OCI-LY1 (cell line): ENCODE data around the gene MTCL3.

Experiments
- H2AFZ ChIP-seq: fragments of 200-600 bp; sonication (generic), shearing (Covaris generic); 2 replicates; pipeline ENCODE4 v1.6.0; 2014; ENCODE audit warnings: antibody characterized with exemption, mild to moderate bottlenecking, low read length
- H3F3A ChIP-seq: fragments of 200-600 bp; sonication (generic), shearing (Covaris generic); 2 replicates; pipeline ENCODE4 v1.6.0; 2014; ENCODE audit warnings: mild to moderate bottlenecking, antibody characterized with exemption, low read length, moderate library complexity; ENCODE audit not compliant: insufficient read depth
- H3K27ac ChIP-seq: fragments of 200-600 bp; sonication (generic); 2 replicates; pipeline ENCODE4 v1.5.1; 2014; ENCODE audit warnings: low read length, mixed run types, mild to moderate bottlenecking, low read depth; ENCODE audit not compliant: poor library complexity, severe bottlenecking
- H3K27me3 ChIP-seq: fragments of 200-600 bp; sonication (generic); 2 replicates; pipeline ENCODE4 v1.6.0; 2014; ENCODE audit warnings: antibody characterized with exemption, mild to moderate bottlenecking, low read length, moderate library complexity; ENCODE audit not compliant: insufficient read depth
- H3K36me3 ChIP-seq: fragments of 200-600 bp; sonication (generic); 2 replicates; pipeline ENCODE4 v1.6.1; 2014; ENCODE audit warnings: mild to moderate bottlenecking, antibody characterized with exemption, low read length, moderate library complexity, mixed read lengths; ENCODE audit not compliant: insufficient read depth
- H3K4me1 ChIP-seq: fragments of 200-600 bp; sonication (generic); 2 replicates; pipeline ENCODE4 v1.5.1; 2014; ENCODE audit warnings: mild to moderate bottlenecking, low read length, moderate library complexity; ENCODE audit not compliant: insufficient read depth, severe bottlenecking
- H3K4me2 ChIP-seq: fragments of 200-600 bp; sonication (generic), shearing (Covaris generic); 2 replicates; pipeline ENCODE4 v1.6.1; 2014; ENCODE audit warnings: low read length
- H3K4me3 ChIP-seq: fragments of 200-600 bp; sonication (generic); 2 replicates; pipeline ENCODE4 v1.5.1; 2014; ENCODE audit warnings: low read length, low read depth, mild to moderate bottlenecking, mixed read lengths; ENCODE audit not compliant: poor library complexity, severe bottlenecking
- H3K79me2 ChIP-seq: fragments of 200-600 bp; shearing (Covaris generic); 2 replicates; pipeline ENCODE4 v1.6.1; 2016; ENCODE audit warnings: mixed run types, low read length, mixed read lengths; ENCODE audit not compliant: insufficient read depth
- H3K9ac ChIP-seq: fragments of 200-600 bp; sonication (generic), shearing (Covaris generic); 2 replicates; pipeline ENCODE4 v1.6.1; 2014; ENCODE audit warnings: mild to moderate bottlenecking, low read length, mixed read lengths
- H3K9me2 ChIP-seq: fragments of 200-600 bp; sonication (generic), shearing (Covaris generic); 2 replicates; pipeline ENCODE4 v1.6.1; 2014; ENCODE audit warnings: low read depth, mild to moderate bottlenecking, low read length, mixed read lengths
- H3K9me3 ChIP-seq: fragments of 200-600 bp; shearing (Covaris generic); 2 replicates; pipeline ENCODE4 v1.6.1; 2014; ENCODE audit warnings: low read length, mixed read lengths
- H4K20me1 ChIP-seq: fragments of 200-600 bp; sonication (generic), shearing (Covaris generic); 2 replicates; pipeline ENCODE4 v1.6.0; 2016; ENCODE audit warnings: mild to moderate bottlenecking, low read length; ENCODE audit not compliant: insufficient read depth
- CTCF ChIP-seq: fragments of 200-600 bp; sonication (generic), shearing (Covaris generic); IDR thresholded peaks from 2 replicates; pipeline ENCODE4 v1.5.1; 2017; ENCODE audit warnings: mild to moderate bottlenecking, antibody characterized with exemption, low read length, moderate library complexity, mixed read lengths
- EZH2 ChIP-seq: fragments of 200-600 bp; sonication (generic), shearing (Covaris generic); IDR thresholded peaks from 2 replicates; pipeline ENCODE4 v1.8.0; 2017; ENCODE audit warnings: borderline replicate concordance, mixed run types, mild to moderate bottlenecking, antibody characterized with exemption, low read length, moderate library complexity, mixed read lengths

MTCL3 gene

GRCh38 chr6:127484212-127484863 is 34.8 kb downstream of the MTCL3 start:
- no peaks in the 10 kb centered on the region for H3K79me2 ChIP-seq
- no peaks in the 10 kb centered on the region for H3K27me3 ChIP-seq
- H3F3A ChIP-seq: no peaks in the 10 kb centered on the region
- H3K4me1 ChIP-seq: no peaks in the 10 kb centered on the region
- TF ChIP-seq CTCF (no peak), EZH2 (no peak)
- no peak overlapping the region for H3K27ac ChIP-seq
- H3K9me2 ChIP-seq: no peaks in the 10 kb centered on the region
- H3K9ac ChIP-seq: no peak overlapping the region
- no peaks in the 10 kb centered on the region for H3K36me3 ChIP-seq
- peak overlapping the region; percentile 51; the same call in 1 of the 2 replicates for H2AFZ ChIP-seq
- no peaks in the 10 kb centered on the region for H4K20me1 ChIP-seq
- H3K9me3 ChIP-seq: no peaks in the 10 kb centered on the region
- H3K4me2 ChIP-seq: peak overlapping the region; percentile 24
- H3K4me3 ChIP-seq: no peak overlapping the region

GRCh38 chr6:127483399-127484055 is 35.6 kb downstream of the MTCL3 start:
- Histone ChIP-seq H2AFZ (peak overlapping the region; percentile 51; the same call in 1 of the 2 replicates), H3K9me3 (no peaks in the 10 kb centered on the region), H3K36me3 (no peaks in the 10 kb centered on the region), H3K4me1 (no peaks in the 10 kb centered on the region), H3K79me2 (no peaks in the 10 kb centered on the region), H3K9ac (no peak overlapping the region), H4K20me1 (no peaks in the 10 kb centered on the region), H3K27me3 (no peaks in the 10 kb centered on the region), H3K27ac (no peak overlapping the region), H3K4me2 (peak overlapping the region; percentile 24; the same call in 1 of the 2 replicates), H3K4me3 (no peak overlapping the region), H3K9me2 (no peaks in the 10 kb centered on the region), H3F3A (no peaks in the 10 kb centered on the region)
- TF ChIP-seq EZH2 (no peak), CTCF (no peak)

- Histone ChIP-seq H3K4me1 (no peaks in the 10 kb centered on the region), H3K4me3 (no peak overlapping the region), H3K9me2 (no peaks in the 10 kb centered on the region), H3K27me3 (no peaks in the 10 kb centered on the region), H3K36me3 (no peaks in the 10 kb centered on the region), H2AFZ (no peak overlapping the region), H3F3A (no peaks in the 10 kb centered on the region), H3K27ac (no peak overlapping the region), H3K79me2 (no peaks in the 10 kb centered on the region), H3K9ac (no peak overlapping the region), H3K4me2 (no peak overlapping the region), H3K9me3 (no peaks in the 10 kb centered on the region), H4K20me1 (no peaks in the 10 kb centered on the region)
- TF ChIP-seq EZH2 (no peak), CTCF (no peak)
Observed at GRCh38 chr6:127482325-127482724, 36.8 kb downstream of the MTCL3 start.
